22Rv1 (cell line): ENCODE measurements around the gene ERGIC1.

ENCODE experiments used
- ZFX ChIP-seq: fragments of 450-650 bp; IDR thresholded peaks from 2 replicates; pipeline ENCODE4 v1.6.1; 2017; ENCODE audit warnings: antibody characterized with exemption, borderline replicate concordance
- TF ChIP-seq, protein P1 (sequence below): fragments of 450-650 bp; IDR thresholded peaks from 2 replicates; pipeline ENCODE4 v1.5.1; 2017; ENCODE audit warnings: mild to moderate bottlenecking

- TF ChIP-seq, protein P1, sequence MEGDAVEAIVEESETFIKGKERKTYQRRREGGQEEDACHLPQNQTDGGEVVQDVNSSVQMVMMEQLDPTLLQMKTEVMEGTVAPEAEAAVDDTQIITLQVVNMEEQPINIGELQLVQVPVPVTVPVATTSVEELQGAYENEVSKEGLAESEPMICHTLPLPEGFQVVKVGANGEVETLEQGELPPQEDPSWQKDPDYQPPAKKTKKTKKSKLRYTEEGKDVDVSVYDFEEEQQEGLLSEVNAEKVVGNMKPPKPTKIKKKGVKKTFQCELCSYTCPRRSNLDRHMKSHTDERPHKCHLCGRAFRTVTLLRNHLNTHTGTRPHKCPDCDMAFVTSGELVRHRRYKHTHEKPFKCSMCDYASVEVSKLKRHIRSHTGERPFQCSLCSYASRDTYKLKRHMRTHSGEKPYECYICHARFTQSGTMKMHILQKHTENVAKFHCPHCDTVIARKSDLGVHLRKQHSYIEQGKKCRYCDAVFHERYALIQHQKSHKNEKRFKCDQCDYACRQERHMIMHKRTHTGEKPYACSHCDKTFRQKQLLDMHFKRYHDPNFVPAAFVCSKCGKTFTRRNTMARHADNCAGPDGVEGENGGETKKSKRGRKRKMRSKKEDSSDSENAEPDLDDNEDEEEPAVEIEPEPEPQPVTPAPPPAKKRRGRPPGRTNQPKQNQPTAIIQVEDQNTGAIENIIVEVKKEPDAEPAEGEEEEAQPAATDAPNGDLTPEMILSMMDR: no peak
- no peak for TF ChIP-seq ZFX
Measured at GRCh38 chr5:172945151-172945550, 111.1 kb downstream of the ERGIC1 start.
